Fibroblast of lung (primary cell): ENCODE results near the gene PTPN7.

Source experiments
- CTCF ChIP-seq, 2 donors: IDR thresholded peaks in 1 of 2; conservative IDR thresholded peaks in 1 of 2; 1 replicate in 1 of 2; 2 replicates in 1 of 2; pipeline ENCODE4 v1.5.1; 2011 to 2012; ENCODE audit warnings: low read length in 2 of 2, control low read depth in 1 of 2, inconsistent platforms in 1 of 2, low read depth in 1 of 2, mild to moderate bottlenecking in 1 of 2
- EZH2 ChIP-seq: IDR thresholded peaks from 2 replicates; pipeline ENCODE4 v1.5.1; 2012; ENCODE audit warnings: low read length, control low read depth, mild to moderate bottlenecking; ENCODE audit errors: missing control alignments

- TF ChIP-seq CTCF (conservative IDR thresholded peaks at IDR 0.05 in 1 of 2, IDR thresholded peaks at IDR 0.05 in 1 of 2; ENCODE audit: low read depth in 1 of 2, low read length in 2 of 2) = no peak
- TF ChIP-seq EZH2 = no peak
Measured at GRCh38 chr1:202105571-202106339, 54.6 kb downstream of the PTPN7 start.
